WTC11 (cell line): ENCODE measurements around the gene GNG2. TPM values are rescaled to one million over a fixed set of nuclear protein-coding genes. Genes with fewer than 3 reads are reported as not detected.

Source experiments
- ATAC-seq: fragments of 200-7000 bp; cut with Tn5 transposase; 2 replicates; pipeline ENCODE4 v1.10.0; 2021; ENCODE audit warnings: mild to moderate bottlenecking, moderate library complexity
- CTCF ChIA-PET: fragments of 300-600 bp; sonication (Branson Sonifier 250); formaldehyde crosslinking; loops from one replicate; lab custom pipeline; 2021; ENCODE audit warnings: antibody characterized with exemption; lab: Charles Lee
- POLR2A ChIA-PET: fragments of 350-600 bp; sonication (Branson Sonifier 250); formaldehyde crosslinking; loops from one replicate; lab custom pipeline; 2021; ENCODE audit warnings: antibody characterized with exemption; lab: Charles Lee
- DNase-seq: peaks from one replicate; pipeline ENCODE4 v3.0.0; 2021; ENCODE audit warnings: low spot score
- H3K27ac Mint-ChIP-seq: 2 replicates; pipeline ENCODE4 v1.8.0; 2021; ENCODE audit warnings: mixed read lengths
- H3K27me3 Mint-ChIP-seq: 2 replicates; pipeline ENCODE4 v1.8.0; 2021; ENCODE audit warnings: low read depth, mild to moderate bottlenecking, moderate library complexity, mixed read lengths
- H3K36me3 Mint-ChIP-seq: 2 replicates; pipeline ENCODE4 v1.8.0; 2021; ENCODE audit warnings: mixed read lengths
- H3K4me1 Mint-ChIP-seq: 2 replicates; pipeline ENCODE4 v1.8.0; 2022; ENCODE audit warnings: mixed read lengths
- H3K4me3 Mint-ChIP-seq: 2 replicates; pipeline ENCODE4 v1.8.0; 2021; ENCODE audit warnings: mild to moderate bottlenecking, moderate library complexity, mixed read lengths
- H3K9me3 Mint-ChIP-seq: 2 replicates; pipeline ENCODE4 v1.8.0; 2021; ENCODE audit warnings: mixed read lengths
- ATF1 ChIP-seq: sonication (generic); formaldehyde crosslinking; IDR thresholded peaks from 2 replicates; pipeline ENCODE4 v1.8.1; 2023; ENCODE audit warnings: mild to moderate bottlenecking, moderate library complexity, missing genetic modification reagents
- CREB1 ChIP-seq: sonication (generic); formaldehyde crosslinking; IDR thresholded peaks from 2 replicates; pipeline ENCODE4 v1.8.0; 2023; ENCODE audit warnings: mild to moderate bottlenecking, missing genetic modification reagents
- ELF4 ChIP-seq: sonication (generic); formaldehyde crosslinking; IDR thresholded peaks from 2 replicates; pipeline ENCODE4 v1.8.1; 2022; ENCODE audit warnings: low read depth, mild to moderate bottlenecking, moderate library complexity, missing genetic modification reagents
- EMX1 ChIP-seq: fragments of 250-450 bp; sonication (Bioruptor Pico); IDR thresholded peaks from 2 replicates; pipeline ENCODE4 v1.8.0; 2021; ENCODE audit warnings: mild to moderate bottlenecking
- ESRRA ChIP-seq: sonication (generic); formaldehyde crosslinking; IDR thresholded peaks from 2 replicates; pipeline ENCODE4 v1.8.1; 2022; ENCODE audit warnings: mild to moderate bottlenecking, missing genetic modification reagents, borderline replicate concordance
- GTF2I ChIP-seq: fragments of 250-450 bp; sonication (Bioruptor Pico); conservative IDR thresholded peaks from 2 replicates; pipeline ENCODE4 v1.4.0; 2021; ENCODE audit warnings: mild to moderate bottlenecking
- JUN ChIP-seq: sonication (generic); formaldehyde crosslinking; IDR thresholded peaks from 2 replicates; pipeline ENCODE4 v1.8.0; 2023; ENCODE audit warnings: mild to moderate bottlenecking, missing genetic modification reagents
- KAT7 ChIP-seq: sonication (generic); formaldehyde crosslinking; IDR thresholded peaks from 2 replicates; pipeline ENCODE4 v1.8.1; 2023; ENCODE audit warnings: missing genetic modification reagents, mild to moderate bottlenecking, borderline replicate concordance
- MYBL2 ChIP-seq: sonication (generic); formaldehyde crosslinking; IDR thresholded peaks from 2 replicates; pipeline ENCODE4 v1.8.1; 2023; ENCODE audit warnings: mild to moderate bottlenecking, moderate library complexity, missing genetic modification reagents
- TEAD1 ChIP-seq: sonication (generic); formaldehyde crosslinking; IDR thresholded peaks from 2 replicates; pipeline ENCODE4 v1.8.0; 2022; ENCODE audit warnings: mild to moderate bottlenecking, missing genetic modification reagents
- TP53 ChIP-seq: sonication (generic); formaldehyde crosslinking; IDR thresholded peaks from 2 replicates; pipeline ENCODE4 v1.8.1; 2023; ENCODE audit warnings: mild to moderate bottlenecking, missing genetic modification reagents
- ZNF219 ChIP-seq: sonication (generic); formaldehyde crosslinking; IDR thresholded peaks from 2 replicates; pipeline ENCODE4 v1.8.0; 2023; ENCODE audit warnings: missing genetic modification reagents, mild to moderate bottlenecking, borderline replicate concordance
- ZNF232 ChIP-seq: sonication (generic); formaldehyde crosslinking; IDR thresholded peaks from 2 replicates; pipeline ENCODE4 v1.8.0; 2022; ENCODE audit warnings: mild to moderate bottlenecking, missing genetic modification reagents
- ZNF263 ChIP-seq: sonication (generic); formaldehyde crosslinking; IDR thresholded peaks from 2 replicates; pipeline ENCODE4 v1.8.1; 2022; ENCODE audit warnings: low read depth, mild to moderate bottlenecking, moderate library complexity, missing genetic modification reagents
- ZNF317 ChIP-seq: sonication (generic); formaldehyde crosslinking; IDR thresholded peaks from 2 replicates; pipeline ENCODE4 v1.8.1; 2023; ENCODE audit warnings: low read depth, mild to moderate bottlenecking, moderate library complexity, missing genetic modification reagents, borderline replicate concordance
- ZNF423 ChIP-seq: fragments of 250-450 bp; sonication (Bioruptor Pico); IDR thresholded peaks from 2 replicates; pipeline ENCODE4 v2.1.2; 2022; ENCODE audit warnings: mild to moderate bottlenecking, moderate library complexity
- ZNF671 ChIP-seq: fragments of 250-450 bp; sonication (Bioruptor Pico); IDR thresholded peaks from 2 replicates; pipeline ENCODE4 v1.8.0; 2021; ENCODE audit warnings: mild to moderate bottlenecking
- total RNA-seq: library from RNA; stranded (reverse); gene quantifications from 3 replicates; pipeline ENCODE4 v1.2.3, GENCODE V29; 2021
- TF ChIP-seq, protein P1 (sequence below): sonication (generic); formaldehyde crosslinking; IDR thresholded peaks from 2 replicates; pipeline ENCODE4 v1.8.1; 2023; ENCODE audit warnings: mild to moderate bottlenecking, missing genetic modification reagents
- TF ChIP-seq, protein P2 (sequence below): sonication (generic); formaldehyde crosslinking; conservative IDR thresholded peaks from 2 replicates; pipeline ENCODE4 v1.8.1; 2022; ENCODE audit warnings: mild to moderate bottlenecking, missing genetic modification reagents
- TF ChIP-seq, protein P3 (sequence below): sonication (generic); formaldehyde crosslinking; IDR thresholded peaks from 2 replicates; pipeline ENCODE4 v1.8.0; 2022; ENCODE audit warnings: mild to moderate bottlenecking, missing genetic modification reagents
- TF ChIP-seq, protein P4 (sequence below): sonication (generic); formaldehyde crosslinking; IDR thresholded peaks from 2 replicates; pipeline ENCODE4 v1.8.1; 2023; ENCODE audit warnings: mild to moderate bottlenecking, missing genetic modification reagents

Gene GNG2
- total RNA-seq, 1 experiment from 2014 or later = 10.7 TPM

DNA sequence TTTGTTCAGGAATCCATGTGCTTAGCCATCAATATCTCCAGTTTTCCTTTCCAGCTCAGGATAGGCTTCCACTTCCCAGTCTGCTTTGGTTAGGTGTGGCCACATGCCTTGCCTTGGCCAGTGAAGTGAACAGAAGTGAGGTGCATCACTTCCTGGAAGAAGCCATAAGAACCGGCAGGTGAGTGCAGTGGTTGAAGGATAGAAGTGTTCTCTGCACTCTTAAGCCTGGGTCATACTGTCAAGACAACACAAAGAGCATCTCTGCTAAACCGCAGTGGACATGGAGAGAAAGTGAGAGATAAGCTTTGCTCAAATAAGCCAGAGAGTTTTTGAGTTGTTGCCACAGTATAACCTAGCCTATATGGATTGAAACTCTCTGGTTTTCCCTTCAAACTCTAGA lies 11.4 kb downstream of the GNG2 start (continued):
- TF ChIP-seq, protein P1, sequence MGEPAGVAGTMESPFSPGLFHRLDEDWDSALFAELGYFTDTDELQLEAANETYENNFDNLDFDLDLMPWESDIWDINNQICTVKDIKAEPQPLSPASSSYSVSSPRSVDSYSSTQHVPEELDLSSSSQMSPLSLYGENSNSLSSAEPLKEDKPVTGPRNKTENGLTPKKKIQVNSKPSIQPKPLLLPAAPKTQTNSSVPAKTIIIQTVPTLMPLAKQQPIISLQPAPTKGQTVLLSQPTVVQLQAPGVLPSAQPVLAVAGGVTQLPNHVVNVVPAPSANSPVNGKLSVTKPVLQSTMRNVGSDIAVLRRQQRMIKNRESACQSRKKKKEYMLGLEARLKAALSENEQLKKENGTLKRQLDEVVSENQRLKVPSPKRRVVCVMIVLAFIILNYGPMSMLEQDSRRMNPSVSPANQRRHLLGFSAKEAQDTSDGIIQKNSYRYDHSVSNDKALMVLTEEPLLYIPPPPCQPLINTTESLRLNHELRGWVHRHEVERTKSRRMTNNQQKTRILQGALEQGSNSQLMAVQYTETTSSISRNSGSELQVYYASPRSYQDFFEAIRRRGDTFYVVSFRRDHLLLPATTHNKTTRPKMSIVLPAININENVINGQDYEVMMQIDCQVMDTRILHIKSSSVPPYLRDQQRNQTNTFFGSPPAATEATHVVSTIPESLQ (CRISPR knock-in tag) = no peak
- TF ChIP-seq KAT7 = no peak

DNA sequence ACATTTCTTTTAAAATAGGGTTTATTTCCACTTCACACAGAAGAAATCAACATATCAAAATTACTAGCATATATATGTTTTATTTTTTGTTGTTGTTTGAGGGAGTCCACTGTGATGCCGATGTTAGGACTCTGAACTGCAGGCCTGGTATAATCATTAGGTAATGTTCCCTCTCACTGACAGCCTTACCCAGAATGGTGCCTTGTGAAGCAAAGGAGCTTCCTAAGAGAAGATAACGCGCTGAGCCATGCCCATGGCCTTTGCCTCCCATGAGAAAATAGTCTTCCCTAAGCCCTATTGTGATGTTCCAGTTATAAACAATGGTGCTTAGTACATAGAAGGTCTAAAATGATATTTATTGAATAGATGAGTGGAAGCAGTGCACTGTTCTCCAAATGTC lies 12.0 kb downstream of the GNG2 start:
- TF ChIP-seq CREB1 (CRISPR knock-in tag) = no peak
- no peak for TF ChIP-seq ZNF232
- TF ChIP-seq MYBL2 = no peak
- TF ChIP-seq TP53 (CRISPR knock-in tag) = no peak
- TF ChIP-seq ZNF671 (CRISPR knock-in tag) = no peak
- TF ChIP-seq, protein P2, sequence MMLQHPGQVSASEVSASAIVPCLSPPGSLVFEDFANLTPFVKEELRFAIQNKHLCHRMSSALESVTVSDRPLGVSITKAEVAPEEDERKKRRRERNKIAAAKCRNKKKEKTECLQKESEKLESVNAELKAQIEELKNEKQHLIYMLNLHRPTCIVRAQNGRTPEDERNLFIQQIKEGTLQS = no peak
- no peak for TF ChIP-seq ZNF219
- no peak for TF ChIP-seq EMX1 (CRISPR knock-in tag)
- TF ChIP-seq ZNF317 (CRISPR knock-in tag) = no peak
- TF ChIP-seq, protein P3, sequence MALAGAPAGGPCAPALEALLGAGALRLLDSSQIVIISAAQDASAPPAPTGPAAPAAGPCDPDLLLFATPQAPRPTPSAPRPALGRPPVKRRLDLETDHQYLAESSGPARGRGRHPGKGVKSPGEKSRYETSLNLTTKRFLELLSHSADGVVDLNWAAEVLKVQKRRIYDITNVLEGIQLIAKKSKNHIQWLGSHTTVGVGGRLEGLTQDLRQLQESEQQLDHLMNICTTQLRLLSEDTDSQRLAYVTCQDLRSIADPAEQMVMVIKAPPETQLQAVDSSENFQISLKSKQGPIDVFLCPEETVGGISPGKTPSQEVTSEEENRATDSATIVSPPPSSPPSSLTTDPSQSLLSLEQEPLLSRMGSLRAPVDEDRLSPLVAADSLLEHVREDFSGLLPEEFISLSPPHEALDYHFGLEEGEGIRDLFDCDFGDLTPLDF (CRISPR knock-in tag) = no peak
- TF ChIP-seq, protein P4, sequence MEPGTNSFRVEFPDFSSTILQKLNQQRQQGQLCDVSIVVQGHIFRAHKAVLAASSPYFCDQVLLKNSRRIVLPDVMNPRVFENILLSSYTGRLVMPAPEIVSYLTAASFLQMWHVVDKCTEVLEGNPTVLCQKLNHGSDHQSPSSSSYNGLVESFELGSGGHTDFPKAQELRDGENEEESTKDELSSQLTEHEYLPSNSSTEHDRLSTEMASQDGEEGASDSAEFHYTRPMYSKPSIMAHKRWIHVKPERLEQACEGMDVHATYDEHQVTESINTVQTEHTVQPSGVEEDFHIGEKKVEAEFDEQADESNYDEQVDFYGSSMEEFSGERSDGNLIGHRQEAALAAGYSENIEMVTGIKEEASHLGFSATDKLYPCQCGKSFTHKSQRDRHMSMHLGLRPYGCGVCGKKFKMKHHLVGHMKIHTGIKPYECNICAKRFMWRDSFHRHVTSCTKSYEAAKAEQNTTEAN (CRISPR knock-in tag) = no peak
- TF ChIP-seq TEAD1 (CRISPR knock-in tag) = no peak
- no peak for TF ChIP-seq JUN (CRISPR knock-in tag)
- Mint-ChIP-seq H3K9me3 (no peaks in the 10 kb centered on the region), H3K27ac (no peak overlapping the region), H3K36me3 (no peaks in the 10 kb centered on the region), H3K27me3 (no peaks in the 10 kb centered on the region), H3K4me3 (no peak overlapping the region), H3K4me1 (peaks cover 8% of the 10 kb centered on the region)
- ChIA-PET CTCF (interaction anchor here (1.1 to 1.3 kb wide), 2 partner anchors 12 to 107 kb away, joined by 3 to 4 read pairs; partner anchors contain the start of gene GNG2), POLR2A (no interaction called here)
- DNase-seq (no peak), ATAC-seq (no peak)

DNA sequence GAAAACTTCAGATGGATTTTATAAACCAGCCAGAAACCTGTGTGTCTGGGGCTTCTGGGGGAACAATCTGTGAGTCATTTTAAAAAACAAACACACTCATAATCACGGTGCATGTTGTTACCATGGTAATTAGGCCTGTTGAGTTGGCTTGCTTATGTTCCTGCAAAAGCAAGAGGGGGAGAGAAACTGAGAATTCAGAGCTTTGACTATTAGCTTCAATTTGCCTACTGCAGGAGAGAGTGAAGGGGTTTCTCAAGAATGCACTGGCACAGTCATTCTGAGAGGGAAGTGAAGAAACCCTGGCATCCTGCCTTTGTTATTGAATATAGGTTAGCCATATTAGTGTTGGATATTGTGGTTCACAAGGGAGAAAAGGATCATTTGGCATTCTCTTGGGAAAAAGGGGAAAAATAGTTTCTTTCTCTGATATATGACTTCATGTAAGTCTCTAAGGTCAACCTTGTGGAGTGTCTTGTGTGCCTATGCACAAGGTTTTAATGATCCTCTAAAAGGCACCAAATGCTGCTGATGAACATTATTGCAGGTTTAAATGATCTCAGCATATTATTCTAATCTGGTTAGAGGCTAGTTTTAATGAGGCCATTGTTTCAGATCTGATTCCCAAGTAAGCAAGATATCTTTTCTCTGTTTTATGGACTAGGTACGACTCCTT lies 12.9 kb downstream of the GNG2 start:
- ATAC-seq = no peak
- no peaks in the 10 kb centered on the region for H3K9me3 Mint-ChIP-seq
- no peaks in the 10 kb centered on the region for H3K27me3 Mint-ChIP-seq
- no peak overlapping the region for H3K27ac Mint-ChIP-seq
- TF ChIP-seq ZNF423 (CRISPR knock-in tag) = no peak
- TF ChIP-seq GTF2I (CRISPR knock-in tag) = no peak
- TF ChIP-seq EMX1 (CRISPR knock-in tag) = no peak
- TF ChIP-seq ZNF263 (CRISPR knock-in tag) = no peak
- no peak overlapping the region for H3K4me3 Mint-ChIP-seq
- peaks cover 8% of the 10 kb centered on the region for H3K4me1 Mint-ChIP-seq
- DNase-seq = no peak
- ChIA-PET CTCF (no interaction called here), POLR2A (interaction anchor here (0.6 kb wide), 1 partner anchor 517 kb away, joined by 4 read pairs; no protein-coding TSS in a partner anchor)
- no peaks in the 10 kb centered on the region for H3K36me3 Mint-ChIP-seq

DNA sequence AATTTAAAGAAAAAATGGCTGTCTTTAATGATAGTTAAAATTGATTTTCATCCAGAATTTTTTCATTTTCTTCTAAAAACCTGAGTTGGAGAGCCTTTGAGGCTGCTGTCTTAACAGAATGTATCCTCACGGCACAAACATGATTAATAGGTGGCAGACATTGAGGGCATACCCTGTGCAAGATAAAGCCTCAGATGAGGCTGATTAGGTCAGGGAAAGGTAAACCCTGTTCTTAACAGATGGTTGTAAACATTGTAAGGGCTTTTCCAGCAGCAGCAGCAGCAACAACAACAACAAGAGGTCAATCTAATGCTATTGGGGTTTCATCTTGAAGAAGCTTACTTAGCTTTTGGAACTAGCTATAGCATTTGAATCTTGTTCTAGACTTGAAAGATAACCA lies 17.4 kb downstream of the GNG2 start:
- POLR2A ChIA-PET = no interaction called here
- no peak for ATAC-seq
- TF ChIP-seq ESRRA (no peak), ATF1 (CRISPR knock-in tag) (no peak), ELF4 (CRISPR knock-in tag) (no peak)
- TF ChIP-seq, all 79 proteins: peak for 0
- Mint-ChIP-seq H3K9me3 (no peaks in the 10 kb centered on the region), H3K27ac (no peak overlapping the region), H3K36me3 (no peaks in the 10 kb centered on the region), H3K4me1 (peaks cover 8% of the 10 kb centered on the region), H3K4me3 (no peak overlapping the region), H3K27me3 (no peaks in the 10 kb centered on the region)
- CTCF ChIA-PET = no interaction called here
- DNase-seq = no peak
